ENCODE measurements around the gene RASL10B. TPM values are rescaled to one million over a fixed set of nuclear protein-coding genes. Genes with fewer than 3 reads are reported as not detected.

Gene RASL10B
- total RNA-seq, 1 donor from 2014 or later: 16.2 TPM

GRCh38 chr17:35740997-35741931 is 9.8 kb downstream of the RASL10B start:
- Mint-ChIP-seq H3K4me1 (ENCODE audit: unreplicated experiment) (peaks cover 9% of the 10 kb centered on the region), H3K4me3 (ENCODE audit: unreplicated experiment) (no peak overlapping the region), H3K27ac (ENCODE audit: unreplicated experiment) (no peak overlapping the region), H3K27me3 (ENCODE audit: unreplicated experiment) (peaks cover 32% of the 10 kb centered on the region), H3K36me3 (ENCODE audit: unreplicated experiment) (no peaks in the 10 kb centered on the region), H3K9me3 (ENCODE audit: unreplicated experiment) (no peaks in the 10 kb centered on the region)
- no peak for DNase-seq (ENCODE audit: extremely low spot score, unreplicated experiment)
- no peak for TF ChIP-seq CTCF (IDR thresholded peaks at IDR 0.05)

- no peak overlapping the region for H3K27ac Mint-ChIP-seq (ENCODE audit: unreplicated experiment)
- peaks cover 32% of the 10 kb centered on the region for H3K27me3 Mint-ChIP-seq (ENCODE audit: unreplicated experiment)
Observed at GRCh38 chr17:35742496-35742895, 11.1 kb downstream of the RASL10B start.

GRCh38 chr17:35742896-35743477 is 11.5 kb downstream of the RASL10B start:
- Mint-ChIP-seq H3K9me3 (ENCODE audit: unreplicated experiment) (no peaks in the 10 kb centered on the region), H3K36me3 (ENCODE audit: unreplicated experiment) (no peaks in the 10 kb centered on the region), H3K4me1 (ENCODE audit: unreplicated experiment) (peaks cover 9% of the 10 kb centered on the region), H3K27me3 (ENCODE audit: unreplicated experiment) (peaks cover 32% of the 10 kb centered on the region), H3K27ac (ENCODE audit: unreplicated experiment) (no peak overlapping the region), H3K4me3 (ENCODE audit: unreplicated experiment) (no peak overlapping the region)
- no peak for DNase-seq (ENCODE audit: extremely low spot score, unreplicated experiment)
- no peak for TF ChIP-seq CTCF (IDR thresholded peaks at IDR 0.05)

More at GRCh38 chr17:35742496-35742895, 11.1 kb downstream of the RASL10B start:
- Mint-ChIP-seq H3K4me3 (ENCODE audit: unreplicated experiment) (no peak overlapping the region), H3K36me3 (ENCODE audit: unreplicated experiment) (no peaks in the 10 kb centered on the region), H3K9me3 (ENCODE audit: unreplicated experiment) (no peaks in the 10 kb centered on the region), H3K4me1 (ENCODE audit: unreplicated experiment) (peaks cover 9% of the 10 kb centered on the region)
- no peak for DNase-seq (ENCODE audit: extremely low spot score, unreplicated experiment)
- no peak for TF ChIP-seq CTCF (IDR thresholded peaks at IDR 0.05)

- Mint-ChIP-seq H3K36me3 (ENCODE audit: unreplicated experiment) (no peaks in the 10 kb centered on the region), H3K27me3 (ENCODE audit: unreplicated experiment) (peaks cover 38% of the 10 kb centered on the region), H3K9me3 (ENCODE audit: unreplicated experiment) (no peaks in the 10 kb centered on the region), H3K4me3 (ENCODE audit: unreplicated experiment) (no peak overlapping the region), H3K27ac (ENCODE audit: unreplicated experiment) (no peak overlapping the region), H3K4me1 (ENCODE audit: unreplicated experiment) (peaks cover 9% of the 10 kb centered on the region)
- TF ChIP-seq CTCF (IDR thresholded peaks at IDR 0.05): no peak
- no peak for DNase-seq (ENCODE audit: extremely low spot score, unreplicated experiment)
Observed at GRCh38 chr17:35743626-35744328, 12.3 kb downstream of the RASL10B start.

Data from osteocyte (in vitro differentiated cells).